GM13977 (cell line): ENCODE measurements around the gene GNAI3.
A peak's percentile ranks its signal among the peaks of the same experiment; 100 is the strongest.

Experiments
- DNase-seq: peaks from one replicate; pipeline ENCODE4 v3.0.0; 2012; ENCODE audit warnings: low spot score
- in situ Hi-C: fragments of 300-500 bp; cut with MboI; formaldehyde crosslinking; loops from one replicate; pipeline ENCODE4 v1.12.0; 2022; ENCODE audit warnings: low sequenced_read_pairs, low pct_unique_long_range_greater_than_20kb, mixed read lengths, inconsistent platforms; ENCODE audit not compliant: unreplicated experiment
- TF ChIP-seq, protein P1 (sequence below): IDR thresholded peaks from 2 replicates; pipeline ENCODE4 v1.5.1; 2012; ENCODE audit warnings: mild to moderate bottlenecking, control low read depth; ENCODE audit not compliant: insufficient read depth; ENCODE audit errors: extremely low read depth, missing control alignments

GNAI3 gene

DNA sequence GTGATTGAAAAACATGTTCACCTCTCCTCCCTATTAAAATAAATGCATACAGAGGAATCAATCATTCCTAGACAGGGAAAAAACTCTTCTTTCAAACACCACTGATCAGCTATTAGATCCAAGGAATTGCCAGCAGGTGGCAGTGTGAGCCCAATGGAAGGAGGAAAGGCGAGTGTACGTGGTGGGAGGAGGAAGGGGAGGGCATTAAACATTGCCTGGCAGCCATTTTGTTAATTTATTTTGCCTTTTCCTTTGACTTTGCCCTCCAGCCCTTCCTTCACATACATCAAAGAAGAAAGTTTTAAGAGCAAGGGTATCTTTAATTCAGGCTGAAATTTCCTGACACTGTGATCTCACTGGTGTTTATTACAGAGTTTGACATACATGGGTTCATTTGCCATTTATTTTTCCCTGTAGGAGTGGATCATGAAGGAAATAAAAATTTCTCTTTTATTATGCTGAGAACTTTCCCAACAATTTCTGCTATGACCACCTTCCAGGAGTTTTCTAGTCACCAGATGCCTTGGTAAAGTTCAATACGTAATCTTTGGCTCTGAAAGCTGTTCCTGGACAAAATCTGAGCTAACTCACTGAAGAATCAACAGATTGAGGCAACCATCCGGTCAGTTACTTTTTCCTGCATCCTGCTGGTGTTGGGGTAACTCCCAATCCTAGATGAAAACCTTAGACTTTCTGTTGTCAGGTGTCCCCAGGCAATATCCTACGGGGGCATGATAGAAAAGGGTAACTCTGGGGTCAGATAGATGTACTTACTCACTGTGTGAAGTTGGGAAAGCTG lies 1.9 kb upstream of the GNAI3 start:
- in situ Hi-C loops, result loop anchor here (5.0 to 25.0 kb wide), 3 partner anchors 86 to 441 kb away; partner anchors contain the start of gene AHCYL1
- DNase-seq, result peak; percentile 95
- TF ChIP-seq, protein P1, sequence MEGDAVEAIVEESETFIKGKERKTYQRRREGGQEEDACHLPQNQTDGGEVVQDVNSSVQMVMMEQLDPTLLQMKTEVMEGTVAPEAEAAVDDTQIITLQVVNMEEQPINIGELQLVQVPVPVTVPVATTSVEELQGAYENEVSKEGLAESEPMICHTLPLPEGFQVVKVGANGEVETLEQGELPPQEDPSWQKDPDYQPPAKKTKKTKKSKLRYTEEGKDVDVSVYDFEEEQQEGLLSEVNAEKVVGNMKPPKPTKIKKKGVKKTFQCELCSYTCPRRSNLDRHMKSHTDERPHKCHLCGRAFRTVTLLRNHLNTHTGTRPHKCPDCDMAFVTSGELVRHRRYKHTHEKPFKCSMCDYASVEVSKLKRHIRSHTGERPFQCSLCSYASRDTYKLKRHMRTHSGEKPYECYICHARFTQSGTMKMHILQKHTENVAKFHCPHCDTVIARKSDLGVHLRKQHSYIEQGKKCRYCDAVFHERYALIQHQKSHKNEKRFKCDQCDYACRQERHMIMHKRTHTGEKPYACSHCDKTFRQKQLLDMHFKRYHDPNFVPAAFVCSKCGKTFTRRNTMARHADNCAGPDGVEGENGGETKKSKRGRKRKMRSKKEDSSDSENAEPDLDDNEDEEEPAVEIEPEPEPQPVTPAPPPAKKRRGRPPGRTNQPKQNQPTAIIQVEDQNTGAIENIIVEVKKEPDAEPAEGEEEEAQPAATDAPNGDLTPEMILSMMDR, result peak; percentile 79

DNA sequence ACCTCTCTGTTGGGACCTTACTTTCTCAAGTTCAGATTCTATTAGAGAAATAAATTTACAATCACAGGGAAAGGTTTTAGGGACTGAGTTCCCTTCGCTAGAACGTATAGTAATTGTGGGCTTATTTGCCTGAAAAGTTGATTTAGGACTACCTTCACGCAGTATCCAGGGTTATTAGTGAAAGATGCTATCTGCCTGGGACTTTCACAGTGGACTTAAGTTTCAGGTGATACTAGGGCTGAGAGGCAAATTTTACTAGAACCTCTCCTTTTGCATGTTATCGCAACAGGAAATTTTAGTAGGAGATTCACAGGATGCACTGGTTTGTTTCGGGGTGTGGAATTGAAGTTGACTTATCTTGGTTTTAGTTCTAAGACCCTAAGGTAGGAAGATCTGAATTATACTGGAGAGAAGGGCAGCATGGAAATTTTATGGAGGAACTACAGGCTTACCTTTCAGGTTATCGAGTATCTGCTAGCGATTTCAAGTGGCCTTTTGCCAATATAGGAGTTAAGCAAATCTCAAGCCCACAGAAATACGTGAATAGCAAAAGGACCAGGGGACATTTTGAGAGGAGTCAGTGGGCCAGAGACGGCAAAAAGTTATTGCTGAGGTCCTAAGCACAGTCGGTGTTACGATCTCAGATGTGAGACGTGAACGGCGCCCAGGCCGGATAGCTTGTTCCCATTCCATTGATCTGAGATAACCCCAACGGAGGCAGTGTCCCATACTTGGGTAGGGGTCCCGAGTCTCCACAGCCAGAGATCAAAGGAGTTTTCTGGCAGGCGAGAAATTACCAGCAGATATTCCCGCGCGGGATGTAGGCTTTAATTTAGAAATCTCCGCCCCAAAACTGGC lies 723 bp upstream of the GNAI3 start:
- TF ChIP-seq, protein P1, result no peak
- in situ Hi-C loops, result loop anchor here (5.0 to 25.0 kb wide), 3 partner anchors 85 to 440 kb away; partner anchors contain the start of gene AHCYL1
- peak; percentile 32 for DNase-seq

DNA sequence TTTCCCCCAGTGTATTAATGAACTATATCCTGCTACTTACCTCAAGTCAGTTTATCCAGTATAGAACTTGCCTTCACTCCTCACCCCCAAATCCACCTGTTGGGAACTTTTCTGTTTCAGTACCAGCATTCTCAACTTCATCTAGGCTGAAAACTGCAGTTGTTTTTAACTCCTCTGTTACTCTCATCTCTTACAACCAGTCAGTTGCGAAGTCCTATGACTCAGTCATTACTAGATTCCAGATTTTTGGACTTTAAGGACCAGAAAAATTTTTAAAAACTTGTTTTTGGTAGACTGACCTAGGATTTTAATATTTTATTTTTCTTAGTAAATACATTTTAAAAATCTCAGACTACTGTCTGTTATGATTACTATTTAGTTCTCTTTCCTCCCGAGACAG lies 8.1 kb downstream of the GNAI3 start:
- in situ Hi-C loops, result no loop called here
- TF ChIP-seq, protein P1, result no peak
- no peak for DNase-seq

GRCh38 chr1:109557520-109557919 lies 9.1 kb downstream of the GNAI3 start:
- TF ChIP-seq, protein P1, result no peak
- in situ Hi-C loops, result no loop called here
- no peak for DNase-seq

- in situ Hi-C loops, result no loop called here
- TF ChIP-seq, protein P1, result no peak
- DNase-seq, result no peak
These were observed 11.6 kb downstream of the GNAI3 start for GRCh38 chr1:109559995-109560394.

DNA sequence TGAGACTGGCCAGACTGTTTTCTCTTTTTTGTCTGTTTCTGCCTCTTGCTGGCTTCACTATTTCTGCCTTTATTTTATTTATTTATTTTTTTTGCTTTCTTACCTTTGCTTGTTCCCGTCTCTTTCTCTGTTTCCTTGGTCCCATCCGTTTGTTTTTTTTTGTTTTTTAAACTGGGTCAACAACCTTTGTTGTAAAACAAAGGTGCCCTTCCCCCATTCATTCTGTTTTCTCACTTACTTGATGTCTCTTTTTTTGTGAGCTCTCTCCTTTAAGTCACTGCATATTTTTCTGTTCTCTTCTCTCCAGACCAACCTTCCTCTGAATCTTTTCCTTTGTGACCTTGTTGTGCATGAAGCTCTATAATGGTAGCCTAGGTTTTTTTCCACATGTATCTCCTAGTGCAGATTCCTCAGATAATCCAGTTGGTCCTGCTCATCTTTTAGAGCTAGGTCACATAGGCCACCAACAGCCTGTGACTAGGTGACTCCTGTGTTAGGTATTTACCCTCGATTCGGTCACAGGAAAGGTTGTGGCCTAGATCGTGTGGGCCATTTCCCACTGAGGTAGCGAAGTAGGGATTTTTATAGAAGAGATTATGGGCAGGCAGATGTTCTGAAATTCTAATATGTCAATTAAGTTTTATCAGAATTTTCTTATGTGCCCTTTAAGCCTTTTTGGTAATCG lies 15.9 kb downstream of the GNAI3 start:
- no peak for DNase-seq
- TF ChIP-seq, protein P1, result no peak
- in situ Hi-C loops, result no loop called here
